ENCODE results near the gene FNBP1L. TPM values are rescaled to one million over a fixed set of nuclear protein-coding genes. Genes with fewer than 3 reads are reported as not detected.
A peak's percentile ranks its signal among the peaks of the same experiment; 100 is the strongest.

Gene FNBP1L
- total and polyA plus RNA-seq, 10 of the 15 experiments (the other 5 are each of a cell fraction or from before 2014, with no cell fraction given) = 0.02 to 0.12 (median 0.07) TPM; not detected in 4

- Histone ChIP-seq H3K4me1 (ENCODE audit: control insufficient read depth, insufficient read depth, low read length) (no peaks in the 10 kb centered on the region), H3K4me2 (ENCODE audit: control insufficient read depth, insufficient read depth) (no peak overlapping the region), H4K20me1 (ENCODE audit: control insufficient read depth, insufficient read depth) (no peaks in the 10 kb centered on the region), H3K36me3 (ENCODE audit: control insufficient read depth in 2 of 2, insufficient read depth in 2 of 2, low read length in 1 of 2) (no peaks in the 10 kb centered on the region), H3K9me3 (replicated peaks; ENCODE audit: control insufficient read depth, insufficient read depth, low read length) (no peaks in the 10 kb centered on the region; the same call in 2 of the 3 replicates), H3K9ac (ENCODE audit: control insufficient read depth, insufficient read depth, low read length) (no peak overlapping the region), H3K27ac (ENCODE audit: control insufficient read depth, insufficient read depth) (no peak overlapping the region), H2AFZ (ENCODE audit: control insufficient read depth, low read depth, low read length) (no peak overlapping the region), H3K79me2 (ENCODE audit: control insufficient read depth, insufficient read depth, low read length) (no peaks in the 10 kb centered on the region), H3K27me3 (replicated peaks in 1 of 2; ENCODE audit: control insufficient read depth in 2 of 2, insufficient read depth in 2 of 2, low read length in 1 of 2) (peaks cover 0 to 2% of the 10 kb centered on the region in 2 experiments; a peak in 1 of 4 replicates), H3K4me3 (no peak overlapping the region)
- TF ChIP-seq CTCF (IDR thresholded peaks at IDR 0.05 in 2 of 3, conservative IDR thresholded peaks at IDR 0.05 in 1 of 3; ENCODE audit: control insufficient read depth in 2 of 3, extremely low read depth in 1 of 3, insufficient read depth in 1 of 3, low read depth in 3 of 3, low read length in 3 of 3) (peak in 2 of 3 experiments; percentile 7 to 8; a peak in 1 of 6 replicates), SMAD5 (IDR thresholded peaks at IDR 0.05; ENCODE audit: low read depth) (no peak)
- FAIRE-seq (no peak), ATAC-seq (peak; percentile 29; the same call in 2 of the 3 replicates), DNase-seq (ENCODE audit: low read depth, low spot score) (no peak)
- intact Hi-C loops (cut with micrococcal nuclease; ENCODE audit: unreplicated experiment) = no loop called here
- SMC1A ChIA-PET (ENCODE audit: uncharacterized antibody, unreplicated experiment) = interaction anchor here (1.2 to 3.6 kb wide), 2 partner anchors 105 to 129 kb away, joined by 3 to 10 read pairs; no protein-coding TSS in a partner anchor
- 55% methylated on average over 5 of the region's 5 CpGs for WGBS (ENCODE audit: insufficient coverage, insufficient replicate concordance, low lambda C conversion rate, missing lambda C conversion rate)
- CTCF ChIA-PET = interaction anchor here (0.7 to 2.5 kb wide), 6 partner anchors 8 to 410 kb away, joined by 3 to 10 read pairs (median 4); no protein-coding TSS in a partner anchor
- BruUV-seq (replicated peaks) = no TSS peak
- POLR2A ChIA-PET = interaction anchor here (0.5 kb wide), 1 partner anchor 154 kb away, joined by 4 read pairs; no protein-coding TSS in a partner anchor
- RAD21 ChIA-PET (ENCODE audit: unreplicated experiment) = interaction anchor here (0.9 to 1.3 kb wide), 4 partner anchors 14 to 256 kb away, joined by 3 to 5 read pairs (median 4); no protein-coding TSS in a partner anchor
- in situ Hi-C loops (cut with MboI) = loop anchor here (25.0 kb wide), 1 partner anchor 404 kb away; no protein-coding TSS in a partner anchor
These were observed 14.4 kb upstream of the FNBP1L start for GRCh38 chr1:93433407-93433961.

Measured in GM12878 (cell line).